Heart right ventricle (tissue), 16 donors: ENCODE data around the gene BMPR1A. TPM values are rescaled to one million over a fixed set of nuclear protein-coding genes. Genes with fewer than 3 reads are reported as not detected.

Experiments used
- ATAC-seq, 8 donors: fragments of 200-7000 bp; cut with Tn5 transposase; one replicate each; pipeline ENCODE4 v1.9.1; 2020; ENCODE audit warnings: mild to moderate bottlenecking in 8 of 8, moderate library complexity in 8 of 8, moderate number of reproducible peaks in 1 of 8
- DNase-seq, 2 donors: peaks; one replicate each; pipeline ENCODE4 v3.0.0-alpha.2; 2020
- H3K27ac ChIP-seq, 10 donors: fragments of 200-600 bp; sonication (generic) in 2 of 10; one replicate each; pipeline versions ENCODE4 v1.5.0 to v1.8.0; 2020 to 2022; ENCODE audit warnings: mild to moderate bottlenecking in 3 of 10
- H3K27me3 ChIP-seq, 7 donors: fragments of 200-600 bp; one replicate each; pipeline ENCODE4 v1.8.0; 2021 to 2022; ENCODE audit warnings: mild to moderate bottlenecking in 2 of 7
- H3K36me3 ChIP-seq, 9 donors: fragments of 200-600 bp; sonication (generic) in 1 of 9; one replicate each; pipeline versions ENCODE4 v1.5.0 to v1.8.0; 2020 to 2022; ENCODE audit warnings: mild to moderate bottlenecking in 2 of 9
- H3K4me1 ChIP-seq, 9 donors: fragments of 200-600 bp; sonication (generic) in 1 of 9; one replicate each; pipeline versions ENCODE4 v1.5.0 to v1.8.0; 2020 to 2022; ENCODE audit warnings: mild to moderate bottlenecking in 4 of 9
- H3K4me3 ChIP-seq, 10 donors: fragments of 200-600 bp; sonication (generic) in 2 of 10; one replicate each; pipeline versions ENCODE4 v1.5.0 to v1.8.0; 2020 to 2022; ENCODE audit warnings: mild to moderate bottlenecking in 7 of 10, moderate library complexity in 2 of 10
- H3K9me3 ChIP-seq, 11 donors: fragments of 200-600 bp in 10 of 11; sonication (generic) in 2 of 11; one replicate each; pipeline versions ENCODE4 v1.5.0 to v1.8.0; 2013 to 2022; ENCODE audit warnings: mild to moderate bottlenecking in 2 of 11, control low read depth in 1 of 11, moderate library complexity in 1 of 11
- WGBS, 2 donors: extraction: QIAGEN DNeasy Blood & Tissue Kit; methylation state at CpG; one replicate each; pipeline ENCODE4 v1.1.7; 2013; ENCODE audit warnings: inconsistent platforms in 1 of 2; 5-methylcytosine and 5-hydroxymethylcytosine counted together
- intact Hi-C, 10 donors: fragments of 100-400 bp; cut with DNase I; formaldehyde crosslinking; loops; one replicate each; pipeline versions ENCODE4 v1.11.1 to v1.14.2; 2022
- polyA plus RNA-seq, 2 donors: library from polyadenylated mRNA; stranded (reverse); fragments of 200-250 nt; gene quantifications; one replicate each; pipeline ENCODE4 v1.2.3, GENCODE V29; 2013
- total RNA-seq, 10 donors: library from RNA; stranded (reverse); fragmentation: NEBNext Ultra II Directional in 3 of 10; extraction: Animal tissue kit (Norgen Biotek cat#: 25700) in 3 of 10; gene quantifications; one replicate each; pipeline versions ENCODE4 v1.2.1 to v1.2.4, GENCODE V29; 2021 to 2023
- TF ChIP-seq, protein P1 (sequence below), 9 donors: fragments of 200-600 bp; sonication (generic) in 2 of 9; IDR thresholded peaks; one replicate each; pipeline versions ENCODE4 v1.5.0 to v1.8.0; 2021 to 2022; ENCODE audit warnings: antibody characterized with exemption in 9 of 9, mild to moderate bottlenecking in 5 of 9, moderate library complexity in 1 of 9
- donor health status: Arrhythmogenic right ventricular cardiomyopathy.
- donor health status: ischemic (EF 13 %, LVEDD 7.1; RV severe dilation, severe dysfunction).
- donor health status: healthy with polysubstance abuse.
- donor health status: DM: no; HTN: yes; CAD: no.
- donor health status: DM: no; HTN: no; CAD: no.
- donor health status: ischemic (EF 25% LVEDD 6.9; RV normal size, moderate dysfunction).
- donor health status: ischemic (EF 25% LVEDD 5.7; RV mildly dilated, moderate dysfunction).
- donor health status: healthy.
- donor health status: DM: yes; HTN: yes; CAD: no.
- donor health status: Ischemic cardiomyopathy.
- donor health status: ischemic (EF 35%, LVEDD 5.7; RV mildly dilated, moderate dysfunction).
- donor health status: nonischemic (EF 11% LVEDD 7.7; RV severe dilation, severe dysfunction).
- donor health status: DM: yes; HTN: yes; CAD: no.
- donor health status: PGD.
- donor health status: ischemic (EF 29% LVEDD 5.4; RV normal size, mild dysfunction).
- donor health status: nonischemic (EF 23%, LVEDD 6.1; RV moderate dilation, normal function).

BMPR1A gene
- total and polyA plus RNA-seq, 12 donors, result 6.7 to 69.0 (median 45.6) TPM

DNA sequence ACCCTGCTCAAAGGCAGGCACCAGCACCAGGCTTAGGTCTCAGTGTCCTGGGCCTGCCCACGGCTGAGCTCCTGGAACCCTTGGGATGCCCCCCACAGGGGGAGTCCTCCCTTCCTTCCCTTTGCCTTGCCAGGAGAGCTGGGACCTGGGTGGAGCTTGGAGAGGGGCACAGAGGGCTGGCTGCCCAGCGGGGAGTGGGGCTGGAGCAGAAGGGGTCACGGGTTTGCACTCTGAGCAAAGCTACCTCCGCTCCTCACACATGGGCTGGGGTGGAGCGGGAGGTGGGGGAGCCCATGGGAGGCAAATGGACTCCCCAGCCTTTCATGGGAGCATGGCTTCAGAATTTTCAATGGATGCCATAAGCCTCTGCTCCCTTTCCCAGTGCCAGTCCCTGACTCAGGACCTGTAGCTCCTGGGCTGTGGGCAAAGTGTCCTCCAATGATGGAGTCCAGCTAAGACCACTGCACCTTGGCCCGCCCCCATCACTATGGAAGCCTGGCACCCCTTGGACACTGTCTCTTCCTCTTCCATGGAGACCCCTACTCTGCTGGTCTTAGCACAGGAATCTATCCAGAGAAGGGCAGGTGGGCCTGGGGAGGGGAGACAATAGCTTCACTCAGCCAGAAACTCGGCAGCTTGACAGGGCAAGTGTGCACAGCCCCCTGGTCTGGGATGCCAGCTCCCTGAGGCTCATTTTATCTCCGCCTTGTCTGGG lies 48.2 kb upstream of the BMPR1A start:
- DNase-seq (no peak), ATAC-seq (peak in 3 of 8 donors; percentile 8 to 9 (median 8))
- 63 to 69% methylated on average over 8 of the region's 8 CpGs for WGBS, 2 donors
- peaks cover 0 to 44% (median 21%) of the 10 kb centered on the region in 7 donors for H3K27me3 ChIP-seq
- H3K4me3 ChIP-seq, result no peak overlapping the region
- H3K4me1 ChIP-seq, result peaks cover 15 to 87% (median 41%) of the 10 kb centered on the region in 9 donors
- intact Hi-C loops, result loop anchor here in 2 of 10 donors (5.0 kb wide), 1 partner anchor 189 kb away; no protein-coding TSS in a partner anchor
- peaks cover 0 to 58% (median 0%) of the 10 kb centered on the region in 9 donors for H3K36me3 ChIP-seq
- no peaks in the 10 kb centered on the region for H3K9me3 ChIP-seq
- H3K27ac ChIP-seq, result peak overlapping the region in 5 of 10 donors; percentile 14 to 49 (median 20)
- TF ChIP-seq, protein P1, sequence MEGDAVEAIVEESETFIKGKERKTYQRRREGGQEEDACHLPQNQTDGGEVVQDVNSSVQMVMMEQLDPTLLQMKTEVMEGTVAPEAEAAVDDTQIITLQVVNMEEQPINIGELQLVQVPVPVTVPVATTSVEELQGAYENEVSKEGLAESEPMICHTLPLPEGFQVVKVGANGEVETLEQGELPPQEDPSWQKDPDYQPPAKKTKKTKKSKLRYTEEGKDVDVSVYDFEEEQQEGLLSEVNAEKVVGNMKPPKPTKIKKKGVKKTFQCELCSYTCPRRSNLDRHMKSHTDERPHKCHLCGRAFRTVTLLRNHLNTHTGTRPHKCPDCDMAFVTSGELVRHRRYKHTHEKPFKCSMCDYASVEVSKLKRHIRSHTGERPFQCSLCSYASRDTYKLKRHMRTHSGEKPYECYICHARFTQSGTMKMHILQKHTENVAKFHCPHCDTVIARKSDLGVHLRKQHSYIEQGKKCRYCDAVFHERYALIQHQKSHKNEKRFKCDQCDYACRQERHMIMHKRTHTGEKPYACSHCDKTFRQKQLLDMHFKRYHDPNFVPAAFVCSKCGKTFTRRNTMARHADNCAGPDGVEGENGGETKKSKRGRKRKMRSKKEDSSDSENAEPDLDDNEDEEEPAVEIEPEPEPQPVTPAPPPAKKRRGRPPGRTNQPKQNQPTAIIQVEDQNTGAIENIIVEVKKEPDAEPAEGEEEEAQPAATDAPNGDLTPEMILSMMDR (IDR thresholded peaks at IDR 0.05), result no peak

DNA sequence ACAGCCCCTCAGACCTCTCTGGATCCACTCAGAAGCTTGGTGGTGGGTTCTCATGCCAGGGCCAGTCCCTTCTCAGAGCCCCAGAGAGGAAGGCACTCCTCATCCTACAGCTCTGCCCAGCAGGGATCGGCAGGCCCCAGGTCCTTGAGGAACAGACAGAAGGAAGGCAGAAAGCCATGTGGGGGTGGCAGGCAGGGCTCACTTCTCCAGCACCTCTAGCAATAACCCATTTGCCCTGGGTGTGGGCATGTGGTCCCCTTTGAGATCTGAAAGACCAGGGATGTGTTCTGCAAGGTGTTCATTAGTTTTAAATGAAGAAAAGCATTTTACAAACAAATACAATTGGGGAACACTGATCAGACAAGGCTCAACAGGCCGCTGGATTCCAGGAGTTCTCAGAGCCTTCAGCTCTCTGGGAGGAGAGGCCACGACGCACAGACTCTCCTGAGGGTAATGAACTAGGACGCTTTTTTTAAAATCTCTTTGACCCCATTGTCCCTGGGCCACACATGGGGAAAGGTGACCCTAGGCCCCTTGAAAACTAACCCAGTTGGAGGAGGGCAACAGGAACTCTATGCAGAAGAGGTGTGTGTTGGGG lies 47.5 kb upstream of the BMPR1A start:
- peaks cover 0 to 62% (median 0%) of the 10 kb centered on the region in 9 donors for H3K36me3 ChIP-seq
- intact Hi-C loops, result loop anchor here in 2 of 10 donors (5.0 kb wide), 1 partner anchor 188 kb away; no protein-coding TSS in a partner anchor
- TF ChIP-seq, protein P1 (IDR thresholded peaks at IDR 0.05), result no peak
- peaks cover 0 to 44% (median 21%) of the 10 kb centered on the region in 7 donors for H3K27me3 ChIP-seq
- no peaks in the 10 kb centered on the region for H3K9me3 ChIP-seq
- peaks cover 15 to 86% (median 41%) of the 10 kb centered on the region in 9 donors for H3K4me1 ChIP-seq
- whole genome bisulfite sequencing, 2 donors, result 42 to 50% methylated on average over 5 of the region's 5 CpGs
- peak overlapping the region in 6 of 10 donors; percentile 14 to 49 (median 35) for H3K27ac ChIP-seq
- no peak overlapping the region for H3K4me3 ChIP-seq
- peak in 1 of 8 donors; percentile 0 for ATAC-seq
- no peak for DNase-seq

DNA sequence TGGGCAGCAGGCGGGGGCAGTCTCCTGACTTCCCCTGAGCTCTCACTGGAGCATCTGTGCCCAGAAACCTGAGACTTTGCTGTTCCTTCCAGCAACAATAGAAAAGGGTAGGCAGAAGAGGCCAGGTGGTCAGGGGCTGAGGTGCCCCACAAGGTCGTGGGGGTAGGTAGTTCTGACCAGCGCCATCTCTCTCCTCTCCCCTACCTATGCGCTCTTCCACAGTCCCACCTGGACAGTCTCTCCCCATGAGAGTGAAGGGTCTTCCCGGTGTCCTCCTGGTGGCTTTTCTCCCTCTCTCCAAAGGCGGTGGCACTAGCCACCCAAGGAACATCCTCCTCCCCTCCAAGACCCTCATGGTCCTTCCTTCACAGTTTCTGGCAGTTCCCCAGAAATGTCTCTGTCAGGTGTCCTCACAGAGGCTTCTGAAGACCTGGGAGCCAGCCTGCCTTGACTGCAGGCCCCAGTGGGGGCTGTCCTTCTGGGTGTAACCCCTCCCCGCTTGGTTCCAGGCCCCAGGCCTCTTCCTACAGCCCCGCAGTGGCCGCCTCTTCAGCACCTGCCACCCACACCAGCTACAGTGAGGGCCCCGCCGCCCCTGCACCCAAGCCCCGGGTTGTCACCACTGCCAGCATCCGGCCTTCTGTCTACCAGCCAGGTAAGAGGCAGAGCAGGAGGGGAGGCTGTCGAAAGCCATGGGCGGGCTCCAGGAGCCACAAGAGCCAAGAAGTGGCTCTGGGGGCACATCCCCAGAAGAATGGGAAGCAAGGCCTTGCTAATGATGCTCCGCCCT lies 46.8 kb upstream of the BMPR1A start:
- intact Hi-C loops, result loop anchor here in 9 of 10 donors (5.0 to 10.0 kb wide), 4 partner anchors 48 to 193 kb away; partner anchors contain the start of gene BMPR1A (in 2 of the 9)
- DNase-seq, result no peak
- 79 to 91% methylated on average over 16 of the region's 16 CpGs for WGBS, 2 donors
- H3K36me3 ChIP-seq, result peaks cover 0 to 59% (median 0%) of the 10 kb centered on the region in 9 donors
- H3K4me3 ChIP-seq, result no peak overlapping the region
- H3K27me3 ChIP-seq, result peaks cover 0 to 44% (median 21%) of the 10 kb centered on the region in 7 donors
- peak in 4 of 8 donors; percentile 0 to 6 (median 4) for ATAC-seq
- H3K9me3 ChIP-seq, result no peaks in the 10 kb centered on the region
- H3K4me1 ChIP-seq, result peaks cover 15 to 81% (median 41%) of the 10 kb centered on the region in 9 donors
- TF ChIP-seq, protein P1 (IDR thresholded peaks at IDR 0.05), result no peak
- peak overlapping the region in 7 of 10 donors; percentile 14 to 92 (median 49) for H3K27ac ChIP-seq
